SK-N-SH treated with all-trans-retinoic acid at 6 μM for 48 hours (cell line): Measurements from ENCODE around the gene FHDC1.

ENCODE experiments used
- BACH2 ChIP-seq: fragments of 250-450 bp; sonication (Bioruptor Pico); IDR thresholded peaks from 2 replicates; pipeline ENCODE4 v1.9.0; 2021; ENCODE audit warnings: mild to moderate bottlenecking, borderline replicate concordance
- CREB5 ChIP-seq: fragments of 250-450 bp; sonication (Bioruptor Pico); IDR thresholded peaks from 2 replicates; pipeline ENCODE4 v1.5.1; 2020; ENCODE audit warnings: low read depth, mild to moderate bottlenecking, moderate library complexity
- CSRNP3 ChIP-seq: fragments of 250-450 bp; sonication (Bioruptor Pico); IDR thresholded peaks from 2 replicates; pipeline ENCODE4 v1.5.1; 2021; ENCODE audit warnings: mild to moderate bottlenecking, moderate library complexity
- PATZ1 ChIP-seq: fragments of 250-450 bp; sonication (Bioruptor Pico); IDR thresholded peaks from 2 replicates; pipeline ENCODE4 v1.8.0; 2020; ENCODE audit warnings: mild to moderate bottlenecking, moderate library complexity, borderline replicate concordance
- SNAI2 ChIP-seq: fragments of 250-450 bp; sonication (Bioruptor Pico); IDR thresholded peaks from 2 replicates; pipeline ENCODE4 v1.5.0; 2020; ENCODE audit warnings: mild to moderate bottlenecking, moderate library complexity
- TSHZ2 ChIP-seq: fragments of 250-450 bp; sonication (Bioruptor Pico); IDR thresholded peaks from 2 replicates; pipeline ENCODE4 v1.5.0; 2020; ENCODE audit warnings: mild to moderate bottlenecking, moderate library complexity
- ZFP3 ChIP-seq: fragments of 250-450 bp; sonication (Bioruptor Pico); IDR thresholded peaks from 2 replicates; pipeline ENCODE4 v1.5.0; 2020; ENCODE audit warnings: mild to moderate bottlenecking, moderate library complexity
- ZNF8 ChIP-seq: fragments of 450-650 bp; formaldehyde crosslinking; IDR thresholded peaks from 2 replicates; pipeline ENCODE4 v1.5.0; 2020; ENCODE audit warnings: mild to moderate bottlenecking, moderate library complexity

GRCh38 chr4:152992027-152992426 is 55.9 kb downstream of the FHDC1 start:
- TF ChIP-seq ZNF8 (CRISPR knock-in tag) (no peak), BACH2 (CRISPR knock-in tag) (no peak), TSHZ2 (CRISPR knock-in tag) (no peak), ZFP3 (CRISPR knock-in tag) (no peak), CREB5 (CRISPR knock-in tag) (no peak), SNAI2 (CRISPR knock-in tag) (no peak), CSRNP3 (CRISPR knock-in tag) (no peak), PATZ1 (CRISPR knock-in tag) (no peak)
